HEK293 (cell line): ENCODE data around the gene C1orf141.

Experiments
- GLI2 ChIP-seq: fragments of 450-650 bp; formaldehyde crosslinking; IDR thresholded peaks from 2 replicates; pipeline ENCODE4; 2017; ENCODE audit warnings: missing biosample characterization, missing genetic modification characterization, low read depth, borderline replicate concordance
- KLF16 ChIP-seq: fragments of 450-650 bp; formaldehyde crosslinking; IDR thresholded peaks from 2 replicates; pipeline ENCODE4 v1.5.1; 2017; ENCODE audit warnings: missing biosample characterization, missing genetic modification characterization
- REPIN1 ChIP-seq: fragments of 450-650 bp; formaldehyde crosslinking; IDR thresholded peaks from 2 replicates; pipeline ENCODE4 v1.5.1; 2017; ENCODE audit warnings: missing biosample characterization, missing genetic modification characterization, low read depth
- SCRT1 ChIP-seq: fragments of 450-650 bp; formaldehyde crosslinking; IDR thresholded peaks from 2 replicates; pipeline ENCODE4 v1.5.1; 2016; ENCODE audit warnings: missing biosample characterization, missing genetic modification characterization, borderline replicate concordance
- SP2 ChIP-seq: fragments of 450-650 bp; formaldehyde crosslinking; IDR thresholded peaks from 2 replicates; pipeline ENCODE4 v1.5.1; 2016; ENCODE audit warnings: missing biosample characterization, missing genetic modification characterization
- WT1 ChIP-seq: fragments of 450-650 bp; formaldehyde crosslinking; IDR thresholded peaks from 2 replicates; pipeline ENCODE4 v1.5.1; 2016; ENCODE audit warnings: missing biosample characterization, missing genetic modification characterization
- ZFP37 ChIP-seq: fragments of 450-650 bp; formaldehyde crosslinking; IDR thresholded peaks from 2 replicates; pipeline ENCODE4 v1.5.1; 2016; ENCODE audit warnings: missing biosample characterization, missing genetic modification characterization
- ZNF112 ChIP-seq: fragments of 450-650 bp; formaldehyde crosslinking; IDR thresholded peaks from 2 replicates; pipeline ENCODE4 v1.5.0; 2017; ENCODE audit warnings: missing biosample characterization, missing genetic modification characterization
- ZNF214 ChIP-seq: fragments of 450-650 bp; formaldehyde crosslinking; IDR thresholded peaks from 2 replicates; pipeline ENCODE4 v1.5.1; 2017; ENCODE audit warnings: missing biosample characterization, mild to moderate bottlenecking, missing genetic modification characterization, borderline replicate concordance
- ZNF37A ChIP-seq: fragments of 450-650 bp; IDR thresholded peaks from 2 replicates; pipeline ENCODE4 v1.5.1; 2018; ENCODE audit warnings: missing biosample characterization, missing genetic modification characterization
- ZNF404 ChIP-seq: fragments of 450-650 bp; formaldehyde crosslinking; IDR thresholded peaks from 2 replicates; pipeline ENCODE4 v1.5.1; 2017; ENCODE audit warnings: missing biosample characterization, missing genetic modification characterization
- ZNF433 ChIP-seq: fragments of 450-650 bp; formaldehyde crosslinking; IDR thresholded peaks from 2 replicates; pipeline ENCODE4 v1.5.1; 2016; ENCODE audit warnings: missing biosample characterization, missing genetic modification characterization, low read depth
- ZNF501 ChIP-seq: fragments of 450-650 bp; formaldehyde crosslinking; IDR thresholded peaks from 2 replicates; pipeline ENCODE4 v1.5.1; 2016; ENCODE audit warnings: missing biosample characterization, missing genetic modification characterization
- ZNF549 ChIP-seq: fragments of 450-650 bp; IDR thresholded peaks from 2 replicates; pipeline ENCODE4 v1.5.1; 2018; ENCODE audit warnings: missing biosample characterization, missing genetic modification characterization, mild to moderate bottlenecking, inconsistent platforms, moderate library complexity
- ZNF792 ChIP-seq: fragments of 450-650 bp; formaldehyde crosslinking; IDR thresholded peaks from 2 replicates; pipeline ENCODE4 v1.5.1; 2016; ENCODE audit warnings: missing biosample characterization, missing genetic modification characterization
- ZSCAN30 ChIP-seq: fragments of 450-650 bp; IDR thresholded peaks from 2 replicates; pipeline ENCODE4 v1.5.1; 2018; ENCODE audit warnings: missing biosample characterization, mild to moderate bottlenecking, missing genetic modification characterization, moderate library complexity
- TF ChIP-seq, protein P1 (sequence below): fragments of 450-650 bp; formaldehyde crosslinking; IDR thresholded peaks from 2 replicates; pipeline ENCODE4 v1.5.1; 2016; ENCODE audit warnings: missing biosample characterization, missing genetic modification characterization
- TF ChIP-seq, protein P2 (sequence below): fragments of 450-650 bp; formaldehyde crosslinking; IDR thresholded peaks from 2 replicates; pipeline ENCODE4 v1.5.1; 2016; ENCODE audit warnings: missing biosample characterization, missing genetic modification characterization
- TF ChIP-seq, protein P3 (sequence below): fragments of 450-650 bp; formaldehyde crosslinking; IDR thresholded peaks from 2 replicates; pipeline ENCODE4 v1.5.1; 2017; ENCODE audit warnings: missing biosample characterization, missing genetic modification characterization
- TF ChIP-seq, protein P4 (sequence below): fragments of 450-650 bp; formaldehyde crosslinking; conservative IDR thresholded peaks from 2 replicates; pipeline ENCODE4 v1.5.1; 2016; ENCODE audit warnings: low read depth, missing biosample characterization, missing genetic modification characterization
- TF ChIP-seq, protein P5 (sequence below): fragments of 450-650 bp; formaldehyde crosslinking; IDR thresholded peaks from 2 replicates; pipeline ENCODE4 v1.5.1; 2017; ENCODE audit warnings: missing biosample characterization, missing genetic modification characterization
- TF ChIP-seq, protein P6 (sequence below): fragments of 450-650 bp; formaldehyde crosslinking; IDR thresholded peaks from 2 replicates; pipeline ENCODE4 v1.5.1; 2016; ENCODE audit warnings: missing biosample characterization, missing genetic modification characterization

C1orf141 gene

DNA sequence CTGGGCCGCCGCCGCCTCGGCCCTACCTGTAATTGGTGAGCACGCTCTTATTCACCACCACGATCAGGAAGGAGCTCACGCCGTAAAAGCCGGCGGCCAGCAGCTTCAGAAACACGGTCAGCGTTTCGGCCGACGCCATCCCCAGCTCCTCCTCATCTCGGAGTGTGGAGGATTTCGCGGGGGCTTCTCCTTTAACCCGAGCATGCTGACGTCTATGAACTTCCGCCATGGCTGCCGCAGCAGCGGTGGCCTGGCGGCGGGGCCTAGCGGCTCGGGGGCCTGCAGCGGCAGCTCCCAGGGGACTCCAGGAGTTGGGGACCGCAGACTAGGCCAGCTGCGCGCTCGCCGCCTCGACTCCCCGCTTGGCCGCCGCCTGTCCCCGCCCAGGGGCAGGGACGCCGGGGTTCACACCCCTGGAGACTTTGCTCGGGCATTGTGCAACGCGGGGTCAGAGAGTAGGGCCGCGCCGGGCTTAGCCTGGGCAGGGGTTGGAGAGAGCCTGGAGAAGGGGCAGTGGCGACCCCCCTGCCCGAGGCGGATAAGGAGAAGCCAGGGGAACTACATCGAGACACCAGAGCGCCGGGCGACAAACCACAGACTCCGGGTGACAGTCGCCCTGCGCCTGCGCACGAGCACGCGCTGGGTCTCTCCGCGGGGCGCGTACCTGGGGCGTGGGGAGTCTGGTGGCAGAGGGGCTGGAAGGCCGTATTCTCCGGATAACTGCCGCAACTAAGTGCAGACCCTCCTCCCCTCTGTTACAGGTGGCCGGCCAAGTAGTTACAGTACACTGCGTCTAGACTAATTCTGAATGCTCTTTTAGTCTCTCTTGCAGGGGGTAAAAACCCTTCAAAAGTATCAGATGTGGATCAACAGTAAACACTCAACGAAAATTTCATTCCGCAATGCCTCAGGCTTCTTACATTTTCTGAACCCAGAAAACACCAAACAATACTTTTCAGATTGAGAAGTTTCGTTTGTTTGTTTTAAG lies 80.7 kb downstream of the C1orf141 start, which contains the start of gene SLC35D1 (continued):
- TF ChIP-seq, protein P1, sequence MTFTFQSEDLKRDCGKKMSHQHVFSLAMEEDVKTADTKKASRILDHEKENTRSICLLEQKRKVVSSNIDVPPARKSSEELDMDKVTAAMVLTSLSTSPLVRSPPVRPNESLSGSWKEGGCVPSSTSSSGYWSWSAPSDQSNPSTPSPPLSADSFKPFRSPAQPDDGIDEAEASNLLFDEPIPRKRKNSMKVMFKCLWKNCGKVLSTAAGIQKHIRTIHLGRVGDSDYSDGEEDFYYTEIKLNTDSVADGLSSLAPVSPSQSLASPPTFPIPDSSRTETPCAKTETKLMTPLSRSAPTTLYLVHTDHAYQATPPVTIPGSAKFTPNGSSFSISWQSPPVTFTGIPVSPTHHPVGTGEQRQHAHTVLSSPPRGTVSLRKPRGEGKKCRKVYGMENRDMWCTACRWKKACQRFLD, result no peak
- 0 out of 2 replicates have a peak, but pooled peaks have one; percentile 34 for TF ChIP-seq ZFP37
- TF ChIP-seq ZNF37A (tag by site-specific recombination), result no peak
- TF ChIP-seq, protein P2, sequence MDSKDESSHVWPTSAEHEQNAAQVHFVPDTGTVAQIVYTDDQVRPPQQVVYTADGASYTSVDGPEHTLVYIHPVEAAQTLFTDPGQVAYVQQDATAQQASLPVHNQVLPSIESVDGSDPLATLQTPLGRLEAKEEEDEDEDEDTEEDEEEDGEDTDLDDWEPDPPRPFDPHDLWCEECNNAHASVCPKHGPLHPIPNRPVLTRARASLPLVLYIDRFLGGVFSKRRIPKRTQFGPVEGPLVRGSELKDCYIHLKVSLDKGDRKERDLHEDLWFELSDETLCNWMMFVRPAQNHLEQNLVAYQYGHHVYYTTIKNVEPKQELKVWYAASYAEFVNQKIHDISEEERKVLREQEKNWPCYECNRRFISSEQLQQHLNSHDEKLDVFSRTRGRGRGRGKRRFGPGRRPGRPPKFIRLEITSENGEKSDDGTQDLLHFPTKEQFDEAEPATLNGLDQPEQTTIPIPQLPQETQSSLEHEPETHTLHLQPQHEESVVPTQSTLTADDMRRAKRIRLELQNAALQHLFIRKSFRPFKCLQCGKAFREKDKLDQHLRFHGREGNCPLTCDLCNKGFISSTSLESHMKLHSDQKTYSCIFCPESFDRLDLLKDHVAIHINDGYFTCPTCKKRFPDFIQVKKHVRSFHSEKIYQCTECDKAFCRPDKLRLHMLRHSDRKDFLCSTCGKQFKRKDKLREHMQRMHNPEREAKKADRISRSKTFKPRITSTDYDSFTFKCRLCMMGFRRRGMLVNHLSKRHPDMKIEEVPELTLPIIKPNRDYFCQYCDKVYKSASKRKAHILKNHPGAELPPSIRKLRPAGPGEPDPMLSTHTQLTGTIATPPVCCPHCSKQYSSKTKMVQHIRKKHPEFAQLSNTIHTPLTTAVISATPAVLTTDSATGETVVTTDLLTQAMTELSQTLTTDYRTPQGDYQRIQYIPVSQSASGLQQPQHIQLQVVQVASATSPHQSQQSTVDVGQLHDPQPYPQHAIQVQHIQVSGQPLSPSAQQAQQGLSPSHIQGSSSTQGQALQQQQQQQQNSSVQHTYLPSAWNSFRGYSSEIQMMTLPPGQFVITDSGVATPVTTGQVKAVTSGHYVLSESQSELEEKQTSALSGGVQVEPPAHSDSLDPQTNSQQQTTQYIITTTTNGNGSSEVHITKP (tag by site-specific recombination), result peak; percentile 73
- TF ChIP-seq SCRT1, result peak; percentile 89
- TF ChIP-seq ZNF214 (tag by site-specific recombination), result no peak
- TF ChIP-seq WT1 (tag by site-specific recombination), result no peak
- no peak for TF ChIP-seq ZNF792 (tag by site-specific recombination)
- peak; percentile 96 for TF ChIP-seq ZNF501 (tag by site-specific recombination)
- TF ChIP-seq ZNF433 (tag by site-specific recombination), result no peak
- TF ChIP-seq, protein P3, sequence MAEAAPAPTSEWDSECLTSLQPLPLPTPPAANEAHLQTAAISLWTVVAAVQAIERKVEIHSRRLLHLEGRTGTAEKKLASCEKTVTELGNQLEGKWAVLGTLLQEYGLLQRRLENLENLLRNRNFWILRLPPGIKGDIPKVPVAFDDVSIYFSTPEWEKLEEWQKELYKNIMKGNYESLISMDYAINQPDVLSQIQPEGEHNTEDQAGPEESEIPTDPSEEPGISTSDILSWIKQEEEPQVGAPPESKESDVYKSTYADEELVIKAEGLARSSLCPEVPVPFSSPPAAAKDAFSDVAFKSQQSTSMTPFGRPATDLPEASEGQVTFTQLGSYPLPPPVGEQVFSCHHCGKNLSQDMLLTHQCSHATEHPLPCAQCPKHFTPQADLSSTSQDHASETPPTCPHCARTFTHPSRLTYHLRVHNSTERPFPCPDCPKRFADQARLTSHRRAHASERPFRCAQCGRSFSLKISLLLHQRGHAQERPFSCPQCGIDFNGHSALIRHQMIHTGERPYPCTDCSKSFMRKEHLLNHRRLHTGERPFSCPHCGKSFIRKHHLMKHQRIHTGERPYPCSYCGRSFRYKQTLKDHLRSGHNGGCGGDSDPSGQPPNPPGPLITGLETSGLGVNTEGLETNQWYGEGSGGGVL (tag by site-specific recombination), result no peak
- peak; percentile 10; the same call in 1 of the 2 replicates for TF ChIP-seq REPIN1 (tag by site-specific recombination)
- TF ChIP-seq ZSCAN30 (tag by site-specific recombination), result peak; percentile 16; the same call in 1 of the 2 replicates
- no peak for TF ChIP-seq GLI2 (tag by site-specific recombination)
- TF ChIP-seq ZNF112, result no peak
- TF ChIP-seq, protein P4, sequence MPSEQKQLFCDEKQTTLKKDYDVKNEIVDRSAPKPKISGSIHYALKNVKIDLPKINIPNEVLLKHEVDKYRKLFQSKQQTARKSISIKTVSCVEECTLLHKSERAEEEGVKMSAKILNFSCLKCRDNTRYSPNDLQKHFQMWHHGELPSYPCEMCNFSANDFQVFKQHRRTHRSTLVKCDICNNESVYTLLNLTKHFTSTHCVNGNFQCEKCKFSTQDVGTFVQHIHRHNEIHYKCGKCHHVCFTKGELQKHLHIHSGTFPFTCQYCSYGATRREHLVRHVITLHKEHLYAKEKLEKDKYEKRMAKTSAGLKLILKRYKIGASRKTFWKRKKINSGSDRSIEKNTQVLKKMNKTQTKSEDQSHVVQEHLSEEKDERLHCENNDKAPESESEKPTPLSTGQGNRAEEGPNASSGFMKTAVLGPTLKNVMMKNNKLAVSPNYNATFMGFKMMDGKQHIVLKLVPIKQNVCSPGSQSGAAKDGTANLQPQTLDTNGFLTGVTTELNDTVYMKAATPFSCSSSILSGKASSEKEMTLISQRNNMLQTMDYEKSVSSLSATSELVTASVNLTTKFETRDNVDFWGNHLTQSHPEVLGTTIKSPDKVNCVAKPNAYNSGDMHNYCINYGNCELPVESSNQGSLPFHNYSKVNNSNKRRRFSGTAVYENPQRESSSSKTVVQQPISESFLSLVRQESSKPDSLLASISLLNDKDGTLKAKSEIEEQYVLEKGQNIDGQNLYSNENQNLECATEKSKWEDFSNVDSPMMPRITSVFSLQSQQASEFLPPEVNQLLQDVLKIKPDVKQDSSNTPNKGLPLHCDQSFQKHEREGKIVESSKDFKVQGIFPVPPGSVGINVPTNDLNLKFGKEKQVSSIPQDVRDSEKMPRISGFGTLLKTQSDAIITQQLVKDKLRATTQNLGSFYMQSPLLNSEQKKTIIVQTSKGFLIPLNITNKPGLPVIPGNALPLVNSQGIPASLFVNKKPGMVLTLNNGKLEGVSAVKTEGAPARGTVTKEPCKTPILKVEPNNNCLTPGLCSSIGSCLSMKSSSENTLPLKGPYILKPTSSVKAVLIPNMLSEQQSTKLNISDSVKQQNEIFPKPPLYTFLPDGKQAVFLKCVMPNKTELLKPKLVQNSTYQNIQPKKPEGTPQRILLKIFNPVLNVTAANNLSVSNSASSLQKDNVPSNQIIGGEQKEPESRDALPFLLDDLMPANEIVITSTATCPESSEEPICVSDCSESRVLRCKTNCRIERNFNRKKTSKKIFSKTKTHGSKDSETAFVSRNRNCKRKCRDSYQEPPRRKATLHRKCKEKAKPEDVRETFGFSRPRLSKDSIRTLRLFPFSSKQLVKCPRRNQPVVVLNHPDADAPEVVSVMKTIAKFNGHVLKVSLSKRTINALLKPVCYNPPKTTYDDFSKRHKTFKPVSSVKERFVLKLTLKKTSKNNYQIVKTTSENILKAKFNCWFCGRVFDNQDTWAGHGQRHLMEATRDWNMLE (tag by site-specific recombination), result 0 out of 2 replicates have a peak, but pooled peaks have one; percentile 16
- no peak for TF ChIP-seq ZNF549 (tag by site-specific recombination)
- TF ChIP-seq, protein P5, sequence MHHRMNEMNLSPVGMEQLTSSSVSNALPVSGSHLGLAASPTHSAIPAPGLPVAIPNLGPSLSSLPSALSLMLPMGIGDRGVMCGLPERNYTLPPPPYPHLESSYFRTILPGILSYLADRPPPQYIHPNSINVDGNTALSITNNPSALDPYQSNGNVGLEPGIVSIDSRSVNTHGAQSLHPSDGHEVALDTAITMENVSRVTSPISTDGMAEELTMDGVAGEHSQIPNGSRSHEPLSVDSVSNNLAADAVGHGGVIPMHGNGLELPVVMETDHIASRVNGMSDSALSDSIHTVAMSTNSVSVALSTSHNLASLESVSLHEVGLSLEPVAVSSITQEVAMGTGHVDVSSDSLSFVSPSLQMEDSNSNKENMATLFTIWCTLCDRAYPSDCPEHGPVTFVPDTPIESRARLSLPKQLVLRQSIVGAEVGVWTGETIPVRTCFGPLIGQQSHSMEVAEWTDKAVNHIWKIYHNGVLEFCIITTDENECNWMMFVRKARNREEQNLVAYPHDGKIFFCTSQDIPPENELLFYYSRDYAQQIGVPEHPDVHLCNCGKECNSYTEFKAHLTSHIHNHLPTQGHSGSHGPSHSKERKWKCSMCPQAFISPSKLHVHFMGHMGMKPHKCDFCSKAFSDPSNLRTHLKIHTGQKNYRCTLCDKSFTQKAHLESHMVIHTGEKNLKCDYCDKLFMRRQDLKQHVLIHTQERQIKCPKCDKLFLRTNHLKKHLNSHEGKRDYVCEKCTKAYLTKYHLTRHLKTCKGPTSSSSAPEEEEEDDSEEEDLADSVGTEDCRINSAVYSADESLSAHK (tag by site-specific recombination), result no peak
- TF ChIP-seq KLF16 (tag by site-specific recombination), result no peak; the same call in none of the 2 replicates
- TF ChIP-seq SP2 (tag by site-specific recombination), result peak; percentile 63
- no peak for TF ChIP-seq ZNF404
- TF ChIP-seq, protein P6, sequence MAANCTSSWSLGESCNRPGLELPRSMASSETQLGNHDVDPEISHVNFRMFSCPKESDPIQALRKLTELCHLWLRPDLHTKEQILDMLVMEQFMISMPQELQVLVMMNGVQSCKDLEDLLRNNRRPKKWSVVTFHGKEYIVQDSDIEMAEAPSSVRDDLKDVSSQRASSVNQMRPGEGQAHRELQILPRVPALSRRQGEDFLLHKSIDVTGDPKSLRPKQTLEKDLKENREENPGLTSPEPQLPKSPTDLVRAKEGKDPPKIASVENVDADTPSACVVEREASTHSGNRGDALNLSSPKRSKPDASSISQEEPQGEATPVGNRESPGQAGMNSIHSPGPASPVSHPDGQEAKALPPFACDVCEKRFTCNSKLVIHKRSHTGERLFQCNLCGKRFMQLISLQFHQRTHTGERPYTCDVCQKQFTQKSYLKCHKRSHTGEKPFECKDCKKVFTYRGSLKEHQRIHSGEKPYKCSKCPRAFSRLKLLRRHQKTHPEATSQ (tag by site-specific recombination), result no peak
